Measurements from ENCODE around the gene GATAD2B. TPM values are rescaled to one million over a fixed set of nuclear protein-coding genes. Genes with fewer than 3 reads are reported as not detected.

The GATAD2B gene
- total and polyA plus RNA-seq, 2 donors (not counting 3 experiments of a cell fraction or from before 2014, with no cell fraction given), result 8.5 to 46.3 TPM

- ChIA-PET POLR2A (no interaction called here), CTCF (no interaction called here)
- no peaks in the 10 kb centered on the region for H3K4me1 ChIP-seq (ENCODE audit: control insufficient read depth, extremely low read depth, insufficient read depth, low read length)
- H3K27ac ChIP-seq (ENCODE audit: insufficient read depth, low read depth, low read length), result no peak overlapping the region
- no peak overlapping the region for H3K4me2 ChIP-seq (ENCODE audit: insufficient read depth, low read length)
- dilution Hi-C loops (cut with MboI; ENCODE audit: extremely low pct_ligation_motif_present, low sequenced_read_pairs), result no loop called here
- peaks cover 16% of the 10 kb centered on the region for H3K79me2 ChIP-seq (ENCODE audit: control insufficient read depth, insufficient read depth, low read length)
- H4K20me1 ChIP-seq (replicated peaks; ENCODE audit: control insufficient read depth, extremely low read depth, insufficient read depth, low read length), result no peaks in the 10 kb centered on the region
- TF ChIP-seq POLR2AphosphoS5 (IDR thresholded peaks at IDR 0.05; ENCODE audit: insufficient read depth, low read depth, low read length) (no peak), FOS (IDR thresholded peaks at IDR 0.05; ENCODE audit: borderline replicate concordance, insufficient read depth, low read length) (no peak), EZH2 (IDR thresholded peaks at IDR 0.05; ENCODE audit: borderline replicate concordance, low read depth, low read length, severe bottlenecking) (no peak), POLR2A (IDR thresholded peaks at IDR 0.05; ENCODE audit: low read depth, low read length) (no peak), GATA2 (IDR thresholded peaks at IDR 0.05; ENCODE audit: insufficient read depth, insufficient read length, low read depth, low read length) (no peak), MAX (IDR thresholded peaks at IDR 0.05; ENCODE audit: insufficient read depth, insufficient read length) (no peak), JUN (IDR thresholded peaks at IDR 0.05; ENCODE audit: borderline replicate concordance, insufficient read depth, insufficient read length, low read depth) (no peak), MYC (IDR thresholded peaks at IDR 0.05; ENCODE audit: low read depth, low read length) (no peak), CTCF (IDR thresholded peaks at IDR 0.05; ENCODE audit: extremely low read depth in 1 of 2, insufficient read depth in 1 of 2, low read depth in 1 of 2, low read length in 2 of 2) (no peak)
- no peaks in the 10 kb centered on the region for H3K27me3 ChIP-seq (ENCODE audit: control insufficient read depth in 2 of 2, insufficient read depth in 2 of 2, low read length in 2 of 2)
- DNase-seq (ENCODE audit: low read depth, low spot score) (no peak), FAIRE-seq (no peak)
- no peaks in the 10 kb centered on the region for H3K9me3 ChIP-seq (replicated peaks; ENCODE audit: control insufficient read depth, insufficient read depth, low read length)
- no peaks in the 10 kb centered on the region for H3K9me1 ChIP-seq (replicated peaks; ENCODE audit: control insufficient read depth, extremely low read depth, insufficient read depth, low read length)
- BruUV-seq (replicated peaks), result no TSS peak
- peaks cover 6 to 50% of the 10 kb centered on the region in 2 experiments for H3K36me3 ChIP-seq (ENCODE audit: control insufficient read depth in 2 of 2, extremely low read depth in 1 of 2, insufficient read depth in 2 of 2, low read length in 2 of 2)
- no peak overlapping the region for H2AFZ ChIP-seq (ENCODE audit: low read depth, low read length)
- intact Hi-C loops (cut with micrococcal nuclease), result no loop called here
- no peak overlapping the region for H3K9ac ChIP-seq (replicated peaks; ENCODE audit: extremely low read depth, insufficient read depth, low read length)
- no peak overlapping the region for H3K4me3 ChIP-seq (replicated peaks in 1 of 3; ENCODE audit: insufficient read depth in 1 of 3, low read depth in 1 of 3, low read length in 3 of 3)
Measured at GRCh38 chr1:153951183-153951582, 28.4 kb upstream of the GATAD2B start.

Measured in endothelial cell of umbilical vein (primary cell).